LNCAP (cell line): Measurements from ENCODE around the gene RBP2.
A peak's percentile ranks its signal among the peaks of the same experiment; 100 is the strongest.

Experiments used
- CTCF ChIP-seq: fragments of 450-650 bp; IDR thresholded peaks from 2 replicates; pipeline ENCODE4 v1.5.1; 2017; ENCODE audit warnings: mild to moderate bottlenecking

The RBP2 gene

GRCh38 chr3:139465636-139466035, 10.7 kb downstream of the RBP2 start:
- TF ChIP-seq CTCF = no peak

GRCh38 chr3:139463466-139463865, 12.8 kb downstream of the RBP2 start:
- TF ChIP-seq CTCF = no peak

- no peak for TF ChIP-seq CTCF
Measured at GRCh38 chr3:139460529-139460928, 15.8 kb downstream of the RBP2 start.

- TF ChIP-seq CTCF = no peak
Measured at GRCh38 chr3:139460076-139460475, 16.2 kb downstream of the RBP2 start.

GRCh38 chr3:139458348-139458747, 18.0 kb downstream of the RBP2 start:
- no peak for TF ChIP-seq CTCF

- TF ChIP-seq CTCF = no peak
Measured at GRCh38 chr3:139457066-139457465, 19.2 kb downstream of the RBP2 start.

GRCh38 chr3:139456386-139456785, 19.9 kb downstream of the RBP2 start:
- TF ChIP-seq CTCF = no peak

- TF ChIP-seq CTCF = peak; percentile 1; the same call in 1 of the 2 replicates
Measured at GRCh38 chr3:139455855-139456254, 20.5 kb downstream of the RBP2 start.
